Activated T-cell treated with anti-CD3 and anti-CD28 coated beads for 24 hours (primary cell): Measurements from ENCODE around the gene RBM19.

Source experiments
- DNase-seq: peaks from one replicate; pipeline ENCODE4 v3.0.0-alpha.2; 2020; ENCODE audit warnings: low read depth

The RBM19 gene

DNA sequence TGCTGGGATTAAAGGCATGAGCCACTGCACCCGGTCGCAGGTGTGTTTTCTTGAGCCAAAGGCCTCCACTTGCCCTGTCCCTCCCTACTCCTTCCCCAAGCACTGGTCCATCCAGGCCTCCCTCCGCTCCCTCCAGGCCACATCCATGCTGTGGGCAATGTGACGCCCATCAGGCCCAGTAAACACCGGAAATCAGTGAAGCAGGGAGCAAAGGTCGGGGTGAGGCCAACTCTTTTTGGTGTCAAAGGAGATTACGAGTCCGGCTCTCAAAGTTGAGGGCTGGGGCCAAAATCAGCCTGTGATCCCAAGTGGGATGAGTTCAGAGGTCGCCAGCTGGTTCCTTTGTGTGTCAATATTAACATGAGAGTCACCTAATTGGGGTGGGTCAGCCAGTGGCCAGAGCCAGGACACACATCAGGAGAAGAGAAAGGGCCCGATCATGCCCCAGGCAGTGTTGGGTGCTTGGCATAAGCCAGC lies 195.7 kb downstream of the RBM19 start:
- DNase-seq, result no peak

DNA sequence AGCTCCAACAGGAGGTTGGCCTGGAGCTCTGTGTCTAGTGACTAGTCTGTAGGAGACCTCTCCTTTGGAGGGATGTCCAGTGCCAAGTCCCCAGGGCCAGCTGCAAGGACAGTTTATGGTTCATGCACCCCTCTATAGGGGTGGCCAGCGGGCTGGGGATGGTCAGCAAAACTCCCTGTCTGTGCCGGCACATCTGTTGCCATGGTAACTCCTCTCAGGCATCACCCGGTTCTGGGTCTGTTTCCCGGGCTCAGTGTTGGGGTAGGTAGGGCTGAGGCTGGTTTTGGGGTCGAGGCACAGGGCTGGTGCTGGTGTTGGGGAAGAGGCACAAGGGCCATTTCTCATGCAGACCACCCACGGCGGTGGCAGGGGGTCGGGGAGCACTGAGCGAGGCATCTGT lies 196.8 kb downstream of the RBM19 start:
- DNase-seq, result no peak

GRCh38 chr12:113768850-113769249 lies 197.3 kb downstream of the RBM19 start:
- DNase-seq, result no peak

DNA sequence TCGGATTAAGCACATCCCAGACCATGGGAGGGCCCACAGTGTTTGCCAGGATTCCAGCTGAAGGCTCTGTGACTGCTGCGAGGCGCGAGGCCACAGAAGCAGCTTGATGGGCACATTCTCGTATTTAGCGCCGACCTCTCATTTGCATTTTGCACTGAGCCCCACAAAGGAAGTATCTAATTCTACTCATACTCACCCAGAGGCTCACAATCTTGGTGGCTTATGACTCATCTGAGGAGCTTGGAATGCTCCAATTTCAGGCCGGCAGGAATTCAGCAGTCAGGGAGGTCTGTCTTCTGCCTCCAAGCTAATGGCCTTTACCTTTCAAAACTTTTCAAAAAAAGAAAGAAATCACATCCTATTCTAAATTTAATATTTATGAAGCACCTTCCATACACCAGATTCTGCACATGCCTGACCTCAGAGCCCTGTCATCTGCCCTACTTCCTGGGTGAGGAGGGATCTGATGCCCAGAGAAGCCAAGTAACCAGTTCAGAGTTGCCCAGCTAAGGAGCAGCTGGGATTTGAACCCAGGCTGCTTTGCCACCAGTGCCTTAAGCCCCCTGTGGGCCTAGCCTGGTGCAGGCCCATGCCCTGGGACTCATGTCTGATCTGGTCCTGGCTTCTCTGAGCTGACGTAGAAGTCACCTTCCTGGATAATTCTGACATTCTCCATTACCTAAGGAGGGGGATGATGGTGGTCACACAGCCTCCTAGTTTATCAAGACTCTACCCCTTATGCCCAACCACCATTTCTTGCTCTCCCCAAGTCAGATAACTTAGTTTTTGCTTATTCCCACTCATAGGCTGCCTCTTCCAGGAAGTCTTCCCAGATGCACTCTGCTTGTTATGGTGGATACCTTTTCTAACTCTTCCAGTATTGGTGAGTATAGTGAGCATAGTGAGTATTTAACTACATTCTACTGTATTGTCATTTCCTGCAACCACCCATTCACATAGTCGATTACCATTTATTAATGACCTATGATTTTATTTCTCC lies 198.9 kb downstream of the RBM19 start:
- DNase-seq, result no peak
